Kidney epithelial cell (primary cell): Measurements from ENCODE around the gene MLEC. TPM values are rescaled to one million over a fixed set of nuclear protein-coding genes. Genes with fewer than 3 reads are reported as not detected.

ENCODE experiments used
- DNase-seq: peaks from one replicate; pipeline ENCODE4 v3.0.0-alpha.2; 2010; ENCODE audit warnings: low read depth
- H3K27me3 ChIP-seq: 2 replicates; pipeline ENCODE4 v1.6.0; 2011; ENCODE audit warnings: low read length; ENCODE audit not compliant: control insufficient read depth, insufficient read depth
- H3K36me3 ChIP-seq: 2 replicates; pipeline ENCODE4 v1.5.1; 2011; ENCODE audit warnings: low read length; ENCODE audit not compliant: control insufficient read depth, insufficient read depth
- H3K4me3 ChIP-seq: 2 replicates; pipeline ENCODE4 v1.5.1; 2011; ENCODE audit warnings: low read depth, mild to moderate bottlenecking, control low read depth, low read length
- CTCF ChIP-seq: IDR thresholded peaks from 2 replicates; pipeline ENCODE4 v1.5.1; 2011; ENCODE audit warnings: mild to moderate bottlenecking, moderate library complexity, low read length, control low read depth, inconsistent platforms; ENCODE audit not compliant: insufficient read depth, poor library complexity, severe bottlenecking
- total RNA-seq: library from RNA; depleted of rRNA; stranded (reverse); fragments of >200 nt; gene quantifications from 2 replicates; pipeline ENCODE4 v1.2.3, GENCODE V29; 2015

MLEC gene
- total RNA-seq, 1 donor from 2014 or later, result 82.3 TPM

GRCh38 chr12:120642826-120643225 is 44.1 kb upstream of the MLEC start:
- Histone ChIP-seq H3K27me3 (peaks cover 42% of the 10 kb centered on the region), H3K4me3 (no peak overlapping the region), H3K36me3 (no peaks in the 10 kb centered on the region)
- DNase-seq, result no peak
- no peak for TF ChIP-seq CTCF

DNA sequence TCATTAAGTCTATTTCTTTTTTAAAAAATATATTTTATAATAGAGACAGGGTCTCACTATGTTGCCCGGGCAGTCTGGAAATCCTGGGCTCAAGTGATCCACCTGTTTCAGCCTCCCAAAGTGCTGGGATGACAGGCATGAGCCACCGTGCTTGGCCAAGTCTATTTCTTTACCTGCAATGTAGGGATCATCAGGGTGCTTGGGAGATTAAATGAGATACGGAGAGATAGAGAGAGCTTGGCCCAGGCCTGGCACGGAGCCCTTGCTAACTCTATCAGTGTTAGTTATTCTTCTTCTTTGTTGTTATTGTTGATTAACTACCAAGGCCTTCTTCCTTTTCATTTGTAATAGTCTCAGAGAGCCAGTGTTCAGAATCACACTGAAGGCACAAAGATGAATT is 43.4 kb upstream of the MLEC start:
- Histone ChIP-seq H3K36me3 (no peaks in the 10 kb centered on the region), H3K4me3 (no peak overlapping the region), H3K27me3 (peaks cover 40% of the 10 kb centered on the region)
- no peak for DNase-seq
- TF ChIP-seq CTCF, result no peak

DNA sequence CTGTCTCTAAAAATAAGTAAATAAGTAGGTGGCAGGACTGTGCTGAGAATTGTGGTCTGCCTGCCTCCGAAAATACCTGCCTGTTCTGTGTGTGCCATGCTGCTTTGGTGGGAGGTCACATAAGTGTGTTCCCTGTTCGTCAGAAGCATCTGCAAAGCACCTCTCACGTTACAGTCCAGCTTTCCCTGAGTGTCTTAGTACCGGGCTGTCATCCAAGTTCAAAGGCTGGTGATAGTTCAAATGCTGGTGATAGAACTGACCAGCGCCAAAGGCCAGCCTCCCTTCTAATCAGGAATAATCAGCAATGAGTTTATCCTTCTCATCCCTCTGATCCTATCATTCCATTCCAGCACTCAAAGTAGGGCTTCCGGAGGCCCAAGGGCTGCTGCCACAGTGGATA is 40.9 kb upstream of the MLEC start:
- Histone ChIP-seq H3K36me3 (no peaks in the 10 kb centered on the region), H3K4me3 (no peak overlapping the region), H3K27me3 (peaks cover 41% of the 10 kb centered on the region)
- DNase-seq, result no peak
- TF ChIP-seq CTCF, result no peak

- no peak for TF ChIP-seq CTCF
- Histone ChIP-seq H3K36me3 (no peaks in the 10 kb centered on the region), H3K4me3 (no peak overlapping the region), H3K27me3 (peaks cover 30% of the 10 kb centered on the region)
- DNase-seq, result no peak
Measured at GRCh38 chr12:120647375-120647755, 39.6 kb upstream of the MLEC start.

DNA sequence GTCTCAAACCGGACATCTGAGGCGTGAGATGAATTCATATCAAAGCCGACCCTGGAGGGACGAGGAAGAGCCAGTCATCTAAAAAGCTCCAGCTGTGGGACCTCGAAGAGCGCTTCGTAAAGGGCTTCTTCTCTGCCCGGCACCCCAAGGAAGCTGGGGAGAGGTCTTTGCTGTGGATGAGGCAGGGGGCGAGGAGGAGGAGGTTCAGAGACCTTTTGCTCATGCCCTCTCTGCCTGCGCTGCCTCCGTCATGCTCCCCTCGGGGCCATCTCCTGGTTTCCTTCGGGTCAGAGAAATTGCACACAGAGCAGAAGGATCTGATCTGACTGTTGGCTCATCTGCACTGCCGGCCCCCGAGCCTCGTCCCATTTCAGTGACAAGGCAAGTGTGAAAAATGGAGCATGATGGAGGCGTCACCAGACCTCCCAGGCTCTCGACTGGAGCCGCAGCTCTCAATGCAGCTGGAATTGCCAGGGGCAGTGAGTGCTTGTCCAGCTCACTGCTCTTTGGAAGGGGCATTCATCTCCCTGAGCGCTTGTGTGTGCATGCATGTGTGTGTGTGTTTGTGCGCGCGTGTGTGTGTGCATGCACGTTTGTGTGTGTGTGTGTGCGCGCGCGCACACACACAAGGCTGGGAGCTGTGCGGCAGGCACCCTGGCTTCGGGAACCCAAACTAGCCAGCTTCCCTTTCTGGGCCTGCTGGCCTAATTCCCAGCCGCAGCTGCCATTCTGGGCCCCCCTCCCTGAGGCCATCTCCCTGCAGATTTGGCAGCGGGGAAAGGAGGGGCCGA is 37.3 kb upstream of the MLEC start:
- no peaks in the 10 kb centered on the region for H3K36me3 ChIP-seq
- no peak overlapping the region for H3K4me3 ChIP-seq
- TF ChIP-seq CTCF, result no peak
- peaks cover 27% of the 10 kb centered on the region for H3K27me3 ChIP-seq
- no peak for DNase-seq

- Histone ChIP-seq H3K36me3 (no peaks in the 10 kb centered on the region), H3K4me3 (no peak overlapping the region), H3K27me3 (peaks cover 25% of the 10 kb centered on the region)
- no peak for DNase-seq
- no peak for TF ChIP-seq CTCF
Measured at GRCh38 chr12:120650233-120650690, 36.7 kb upstream of the MLEC start.
